Measurements from ENCODE around the gene SUSD1. TPM values are rescaled to one million over a fixed set of nuclear protein-coding genes. Genes with fewer than 3 reads are reported as not detected.

The SUSD1 gene
- total and polyA plus RNA-seq, 9 of the 15 experiments (the other 6 are each of a cell fraction or from before 2014, with no cell fraction given), result 10.9 to 44.4 (median 36.1) TPM

GRCh38 chr9:112050544-112051475 lies 124.3 kb downstream of the SUSD1 start:
- H3K9ac ChIP-seq (ENCODE audit: insufficient read depth in 1 of 2, low read depth in 2 of 2, low read length in 2 of 2), result no peak overlapping the region
- ATAC-seq (no peak), DNase-seq (ENCODE audit: extremely low read depth in 1 of 4, low spot score in 3 of 4) (no peak), FAIRE-seq (no peak)
- H3K79me2 ChIP-seq (ENCODE audit: control insufficient read depth, insufficient read depth, low read length), result no peaks in the 10 kb centered on the region
- in situ Hi-C loops (cut with MboI), result no loop called here
- no peak overlapping the region for H3K27ac ChIP-seq (ENCODE audit: extremely low read depth, low read depth, low read length)
- H3K4me3 ChIP-seq, result no peak overlapping the region
- H3K4me2 ChIP-seq (ENCODE audit: insufficient read depth, low read length), result no peak overlapping the region
- 93% methylated on average over 7 of the region's 7 CpGs for WGBS (ENCODE audit: insufficient coverage, low coverage, missing lambda C conversion rate)
- intact Hi-C loops (cut with micrococcal nuclease), result no loop called here
- no peaks in the 10 kb centered on the region for H3K9me3 ChIP-seq (replicated peaks; ENCODE audit: control insufficient read depth, insufficient read depth, low read depth, low read length)
- H3K36me3 ChIP-seq (ENCODE audit: control insufficient read depth, insufficient read depth, low read length), result peaks cover 81% of the 10 kb centered on the region
- TF ChIP-seq TAF1 (IDR thresholded peaks at IDR 0.05; ENCODE audit: control insufficient read depth, extremely low read depth, insufficient read depth, low read length, severe bottlenecking) (no peak), CC2D1A (IDR thresholded peaks at IDR 0.05) (no peak), KAT2B (IDR thresholded peaks at IDR 0.05; ENCODE audit: low read depth, low read length) (no peak), SRSF1 (IDR thresholded peaks at IDR 0.05; ENCODE audit: low read depth, low read length) (no peak), ZNF41 (CRISPR knock-in tag; conservative IDR thresholded peaks at IDR 0.05) (no peak), HBP1 (CRISPR knock-in tag; IDR thresholded peaks at IDR 0.05) (no peak), ZBTB34 (CRISPR knock-in tag; IDR thresholded peaks at IDR 0.05) (no peak), DIDO1 (tag; IDR thresholded peaks at IDR 0.05; ENCODE audit: low read depth) (no peak), NFE2L1 (tag; IDR thresholded peaks at IDR 0.05; ENCODE audit: borderline replicate concordance, low read depth) (no peak), ZNF277 (CRISPR knock-in tag; IDR thresholded peaks at IDR 0.05; ENCODE audit: borderline replicate concordance) (no peak), LEF1 (IDR thresholded peaks at IDR 0.05) (no peak)
- no peaks in the 10 kb centered on the region for H3K27me3 ChIP-seq (ENCODE audit: control insufficient read depth in 2 of 2, insufficient read depth in 2 of 2, low read length in 2 of 2)
- CTCF ChIA-PET (ENCODE audit: low intra/inter-chr PET ratio), result no interaction called here
- no peaks in the 10 kb centered on the region; a peak in 1 of 5 replicates for H3K4me1 ChIP-seq (replicated peaks in 1 of 2; ENCODE audit: control insufficient read depth in 2 of 2, insufficient read depth in 2 of 2, low read length in 2 of 2)
- H2AFZ ChIP-seq (ENCODE audit: low read depth, low read length), result no peak overlapping the region
- no peaks in the 10 kb centered on the region for H4K20me1 ChIP-seq (replicated peaks; ENCODE audit: control insufficient read depth, insufficient read depth, low read length)
- no TSS peak for BruUV-seq (replicated peaks)
- H3K9me1 ChIP-seq (ENCODE audit: control insufficient read depth, insufficient read depth, low read length), result no peaks in the 10 kb centered on the region
- POLR2A ChIA-PET, result interaction anchor here (1.9 kb wide), 1 partner anchor 9 kb away, joined by 4 read pairs; no protein-coding TSS in a partner anchor

Data from K562 (cell line).